ENCODE results near the gene PUS10.

PUS10 gene, protein sequence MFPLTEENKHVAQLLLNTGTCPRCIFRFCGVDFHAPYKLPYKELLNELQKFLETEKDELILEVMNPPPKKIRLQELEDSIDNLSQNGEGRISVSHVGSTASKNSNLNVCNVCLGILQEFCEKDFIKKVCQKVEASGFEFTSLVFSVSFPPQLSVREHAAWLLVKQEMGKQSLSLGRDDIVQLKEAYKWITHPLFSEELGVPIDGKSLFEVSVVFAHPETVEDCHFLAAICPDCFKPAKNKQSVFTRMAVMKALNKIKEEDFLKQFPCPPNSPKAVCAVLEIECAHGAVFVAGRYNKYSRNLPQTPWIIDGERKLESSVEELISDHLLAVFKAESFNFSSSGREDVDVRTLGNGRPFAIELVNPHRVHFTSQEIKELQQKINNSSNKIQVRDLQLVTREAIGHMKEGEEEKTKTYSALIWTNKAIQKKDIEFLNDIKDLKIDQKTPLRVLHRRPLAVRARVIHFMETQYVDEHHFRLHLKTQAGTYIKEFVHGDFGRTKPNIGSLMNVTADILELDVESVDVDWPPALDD

GRCh38 chr2:61017556-61018317 is at the start of gene PUS10, which contains the start of gene PEX13:
TSS of gene PUS10 (minus strand) at chr2:61018255. CDS start at chr2:61011890, 6,365 bp downstream.
TSS of gene PEX13 (plus strand) at chr2:61017720. CDS start at chr2:61017760, 40 bp downstream.
- no peak for TF ChIP-seq GATA2 (IDR thresholded peaks at IDR 0.05; ENCODE audit: low read depth, low read length)
- no peak for TF ChIP-seq GATA3 (IDR thresholded peaks at IDR 0.05; ENCODE audit: low read depth, low read length)

DNA sequence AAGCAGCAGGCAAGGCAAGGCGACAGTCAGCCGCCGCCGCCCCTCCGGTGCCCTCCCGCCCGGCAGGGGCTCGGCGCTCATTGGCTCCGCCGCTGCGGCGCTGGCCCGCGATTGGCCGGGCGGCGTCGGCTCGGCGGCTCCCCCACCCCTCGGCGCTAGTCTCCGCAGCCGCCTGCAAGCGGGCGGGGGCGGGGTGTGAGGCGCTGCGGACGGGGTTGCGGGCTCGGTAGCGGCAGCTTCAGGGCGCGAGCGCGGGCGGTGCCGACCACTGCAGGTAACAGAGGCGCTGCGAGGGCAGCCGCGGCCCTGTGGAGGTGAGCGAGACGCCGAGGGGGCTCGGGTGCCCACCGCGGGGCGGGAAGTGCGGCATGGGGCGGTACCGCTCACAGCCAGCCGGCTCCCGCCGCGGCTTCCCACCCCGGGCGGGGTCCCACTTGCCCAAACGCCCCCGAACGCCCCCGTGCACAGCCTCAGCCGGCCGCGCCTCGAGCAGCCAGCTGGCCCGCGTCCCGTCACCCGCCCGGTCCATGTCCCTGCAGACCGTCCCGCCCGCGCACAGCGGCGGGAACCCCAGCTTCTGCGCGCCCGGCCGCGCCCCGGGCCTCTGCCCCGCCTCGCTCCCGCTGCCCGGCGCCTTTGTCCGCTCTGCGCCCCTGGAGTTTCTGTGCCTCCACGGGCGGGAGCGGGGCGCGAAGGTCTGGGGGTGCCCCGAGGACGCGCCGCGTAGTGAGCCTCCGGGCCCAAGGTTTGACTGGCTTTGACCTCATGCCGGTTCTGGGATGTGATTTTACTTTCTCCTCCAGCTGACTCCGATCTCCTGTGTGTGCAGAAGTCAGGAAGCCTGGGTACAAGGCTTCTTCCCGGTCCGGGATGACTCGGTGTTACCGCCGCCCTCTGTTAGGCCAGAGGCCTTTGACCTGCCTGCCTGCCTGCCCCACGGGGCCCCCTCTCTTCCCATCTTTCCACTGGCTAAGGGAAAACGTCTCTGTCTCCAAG is 48.0 kb upstream of the PUS10 start, which contains the start of gene SANBR:
TSS of gene SANBR (plus strand) at position 158 of the 996 bp plus-strand sequence. CDS start 4,480 bp downstream, outside the sequence.
- TF ChIP-seq GATA2 (IDR thresholded peaks at IDR 0.05; ENCODE audit: low read depth, low read length) (peak; percentile 25; the same call in 1 of the 2 replicates), GATA3 (IDR thresholded peaks at IDR 0.05; ENCODE audit: low read depth, low read length) (no peak)

GRCh38 chr2:61059382-61059781 is 41.3 kb upstream of the PUS10 start:
- TF ChIP-seq GATA3 (IDR thresholded peaks at IDR 0.05; ENCODE audit: low read depth, low read length) (no peak), GATA2 (IDR thresholded peaks at IDR 0.05; ENCODE audit: low read depth, low read length) (no peak)

DNA sequence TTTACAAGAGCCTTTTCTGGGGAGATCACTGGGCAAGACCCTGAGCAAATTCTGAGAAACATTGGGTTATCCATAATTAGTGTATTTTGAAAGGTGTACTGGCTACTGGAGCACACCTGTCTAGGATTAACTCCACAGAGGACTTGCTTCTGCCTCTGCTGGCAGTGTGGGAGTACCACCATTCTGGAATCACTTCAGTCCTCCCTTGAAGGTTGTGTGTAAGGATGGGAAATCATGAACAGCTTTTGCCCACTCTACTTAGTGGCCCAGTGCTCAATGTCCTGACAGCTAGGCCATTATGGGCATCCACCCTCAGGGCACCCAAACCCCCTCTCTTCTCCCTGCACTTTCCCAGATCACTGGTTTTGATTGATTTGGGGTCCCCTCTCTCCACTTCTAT is 39.5 kb upstream of the PUS10 start:
- TF ChIP-seq GATA3 (IDR thresholded peaks at IDR 0.05; ENCODE audit: low read depth, low read length) (no peak), GATA2 (IDR thresholded peaks at IDR 0.05; ENCODE audit: low read depth, low read length) (no peak)

DNA sequence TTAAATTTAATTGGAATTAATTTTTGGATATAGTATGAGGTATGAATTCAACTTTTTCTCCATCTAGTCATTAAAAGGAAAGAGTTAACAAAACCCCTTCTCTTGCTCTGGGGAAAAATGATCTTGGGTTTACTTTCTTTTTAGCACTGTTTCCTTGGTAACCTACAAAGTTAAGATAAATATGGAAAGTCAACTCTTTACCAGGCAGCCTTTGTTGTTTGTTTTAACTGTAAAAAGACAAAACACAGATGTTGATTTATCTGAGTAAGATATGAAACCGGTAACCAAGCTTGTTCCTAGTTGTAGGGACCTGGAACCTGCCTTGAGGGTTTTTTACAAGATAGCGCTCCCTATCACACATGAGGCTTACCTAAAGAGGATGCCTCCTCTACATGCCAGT is 37.5 kb upstream of the PUS10 start:
- TF ChIP-seq GATA3 (IDR thresholded peaks at IDR 0.05; ENCODE audit: low read depth, low read length) (no peak), GATA2 (IDR thresholded peaks at IDR 0.05; ENCODE audit: low read depth, low read length) (no peak)

- TF ChIP-seq GATA2 (IDR thresholded peaks at IDR 0.05; ENCODE audit: low read depth, low read length) (no peak), GATA3 (IDR thresholded peaks at IDR 0.05; ENCODE audit: low read depth, low read length) (no peak)
Measured at GRCh38 chr2:61045999-61046398, 27.9 kb upstream of the PUS10 start.

DNA sequence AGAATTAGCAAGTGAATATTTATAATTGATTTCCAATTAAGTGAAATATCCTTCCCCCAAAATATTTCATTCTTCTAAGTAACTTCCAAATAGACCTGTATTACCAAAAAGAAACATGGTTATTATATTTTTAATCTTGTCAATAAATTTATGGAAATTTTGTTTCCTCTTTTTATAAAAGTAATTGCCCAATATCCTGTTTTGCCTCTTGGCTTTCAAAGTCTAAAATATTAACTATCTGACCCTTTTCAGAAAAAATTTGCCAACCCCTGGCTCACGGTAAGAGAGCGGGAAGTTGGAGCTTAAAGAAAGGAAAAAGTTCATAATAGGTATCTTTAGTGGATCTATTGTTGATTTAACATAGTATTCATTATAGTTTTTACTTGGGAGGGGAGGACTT is 27.2 kb upstream of the PUS10 start:
- TF ChIP-seq GATA3 (IDR thresholded peaks at IDR 0.05; ENCODE audit: low read depth, low read length) (no peak), GATA2 (IDR thresholded peaks at IDR 0.05; ENCODE audit: low read depth, low read length) (no peak)

DNA sequence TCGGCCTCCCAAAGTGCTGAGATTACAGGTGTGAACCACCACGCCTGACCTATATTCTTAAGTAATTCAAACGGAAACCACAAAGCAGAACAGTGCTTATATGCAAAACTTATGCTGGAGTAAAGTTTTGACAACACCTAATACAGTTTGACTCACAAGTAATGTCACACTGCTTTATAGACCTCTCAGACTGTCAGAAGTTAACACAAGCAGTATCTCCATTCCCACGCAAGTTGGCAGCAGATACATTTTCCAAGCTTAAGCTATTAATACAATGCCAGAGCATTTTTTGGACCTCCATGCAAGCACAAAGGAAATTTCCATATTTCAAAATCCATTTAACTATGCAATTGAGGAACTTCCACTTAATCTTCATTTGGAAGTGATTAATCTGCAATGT is 26.6 kb upstream of the PUS10 start:
- TF ChIP-seq GATA2 (IDR thresholded peaks at IDR 0.05; ENCODE audit: low read depth, low read length) (no peak), GATA3 (IDR thresholded peaks at IDR 0.05; ENCODE audit: low read depth, low read length) (no peak)

DNA sequence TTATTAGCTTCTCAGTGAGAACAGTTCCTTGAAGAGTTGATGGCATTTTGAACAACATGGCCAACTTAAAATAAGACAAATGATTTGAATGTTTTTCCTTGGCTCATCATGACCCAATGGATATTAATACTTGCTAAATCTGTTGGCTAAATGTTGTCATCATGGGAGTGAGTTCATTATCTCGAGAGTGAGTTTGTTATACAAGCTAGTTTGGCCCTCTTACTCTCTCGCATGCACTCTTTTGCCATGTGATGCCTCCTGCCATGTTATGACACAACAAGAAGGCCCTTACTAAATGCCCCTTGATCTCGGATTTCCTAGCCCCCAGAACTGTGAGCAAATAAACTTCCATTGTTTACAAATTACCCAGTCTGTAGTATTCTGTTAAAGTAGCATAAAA is 24.8 kb upstream of the PUS10 start:
- TF ChIP-seq GATA3 (IDR thresholded peaks at IDR 0.05; ENCODE audit: low read depth, low read length) (no peak), GATA2 (IDR thresholded peaks at IDR 0.05; ENCODE audit: low read depth, low read length) (no peak)

GRCh38 chr2:61029533-61029932 is 11.5 kb upstream of the PUS10 start:
- TF ChIP-seq GATA2 (IDR thresholded peaks at IDR 0.05; ENCODE audit: low read depth, low read length) = no peak
- no peak for TF ChIP-seq GATA3 (IDR thresholded peaks at IDR 0.05; ENCODE audit: low read depth, low read length)

- TF ChIP-seq GATA3 (IDR thresholded peaks at IDR 0.05; ENCODE audit: low read depth, low read length) = no peak
- TF ChIP-seq GATA2 (IDR thresholded peaks at IDR 0.05; ENCODE audit: low read depth, low read length) = no peak
Measured at GRCh38 chr2:61023670-61024069, 5.6 kb upstream of the PUS10 start.

GRCh38 chr2:61021228-61021660 is 3.2 kb upstream of the PUS10 start:
- TF ChIP-seq GATA2 (IDR thresholded peaks at IDR 0.05; ENCODE audit: low read depth, low read length) (no peak), GATA3 (IDR thresholded peaks at IDR 0.05; ENCODE audit: low read depth, low read length) (no peak)

- TF ChIP-seq GATA3 (IDR thresholded peaks at IDR 0.05; ENCODE audit: low read depth, low read length) = no peak
- no peak for TF ChIP-seq GATA2 (IDR thresholded peaks at IDR 0.05; ENCODE audit: low read depth, low read length)
Measured at GRCh38 chr2:61018798-61019197, 743 bp upstream of the PUS10 start.
